CD4-positive, alpha-beta T cell treated with Interleukin-4 for 1 hour (primary cell): ENCODE results near the gene CNTN2.
A peak's percentile ranks its signal among the peaks of the same experiment; 100 is the strongest.

Experiments
- DNase-seq, 2 donors: peaks; one replicate each; pipeline ENCODE4 v3.0.0-alpha.2; 2020 to 2022

CNTN2 gene

DNA sequence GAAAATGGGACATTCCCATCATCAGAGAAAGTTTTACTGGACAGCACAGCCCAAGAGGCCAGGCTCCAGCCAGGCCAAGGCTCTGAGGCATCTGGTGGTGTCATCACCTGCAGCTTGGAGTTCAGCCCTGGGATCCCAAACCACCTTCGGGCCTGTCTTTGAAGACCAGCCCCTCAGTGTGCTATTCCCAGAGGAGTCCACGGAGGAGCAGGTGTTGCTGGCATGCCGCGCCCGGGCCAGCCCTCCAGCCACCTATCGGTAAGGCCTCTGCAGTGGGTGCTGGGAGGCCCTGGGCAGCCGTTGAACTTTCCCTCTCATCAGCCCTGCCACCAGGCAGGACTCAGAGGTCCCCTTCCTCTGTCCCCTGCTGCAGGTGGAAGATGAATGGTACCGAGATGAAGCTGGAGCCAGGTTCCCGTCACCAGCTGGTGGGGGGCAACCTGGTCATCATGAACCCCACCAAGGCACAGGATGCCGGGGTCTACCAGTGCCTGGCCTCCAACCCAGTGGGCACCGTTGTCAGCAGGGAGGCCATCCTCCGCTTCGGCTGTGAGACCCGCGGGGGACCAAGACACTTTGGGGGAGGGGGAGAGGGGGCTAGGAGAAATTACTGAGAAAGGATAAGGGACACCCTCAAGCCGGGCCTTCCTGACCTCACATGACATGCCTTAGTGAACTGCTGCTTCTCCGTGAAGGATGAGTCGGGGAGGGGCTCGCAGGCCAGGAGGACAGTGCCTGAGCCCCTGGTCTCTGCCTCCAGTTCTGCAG is 15.0 kb downstream of the CNTN2 start:
- DNase-seq = no peak

DNA sequence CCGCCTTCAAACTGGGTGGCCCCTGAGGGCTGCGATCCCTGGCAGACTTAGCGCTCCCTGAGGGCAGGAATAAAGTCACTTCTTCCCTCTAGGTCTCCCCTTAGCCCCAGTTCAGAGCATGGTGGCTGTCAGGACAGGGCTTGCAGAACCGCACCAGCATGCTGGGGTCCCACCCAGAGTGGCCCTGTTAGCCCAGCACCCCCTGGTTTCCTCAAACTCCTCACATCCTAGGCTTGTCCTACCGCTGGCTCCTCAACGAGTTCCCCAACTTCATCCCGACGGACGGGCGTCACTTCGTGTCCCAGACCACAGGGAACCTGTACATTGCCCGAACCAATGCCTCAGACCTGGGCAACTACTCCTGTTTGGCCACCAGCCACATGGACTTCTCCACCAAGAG is 15.8 kb downstream of the CNTN2 start:
- DNase-seq = no peak

DNA sequence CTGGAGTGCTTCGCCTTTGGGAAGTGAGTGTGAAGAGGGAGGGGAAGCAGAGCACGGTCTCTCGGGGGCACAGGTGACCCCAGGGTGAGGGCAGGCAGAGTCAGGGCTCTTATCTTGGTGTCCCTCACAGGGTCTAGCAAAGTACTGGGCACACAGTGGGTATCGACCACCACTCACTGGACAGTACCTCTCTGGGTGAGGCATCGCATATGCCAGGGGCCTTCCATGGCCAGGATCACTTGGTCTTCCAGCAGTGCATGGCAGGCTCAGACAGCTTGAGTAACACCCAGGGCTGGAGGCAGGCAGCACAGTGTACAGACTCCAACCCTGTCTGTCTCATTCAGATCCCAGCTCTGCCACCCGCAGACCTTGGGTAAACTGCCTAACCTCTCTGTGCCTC is 16.6 kb downstream of the CNTN2 start:
- no peak for DNase-seq

DNA sequence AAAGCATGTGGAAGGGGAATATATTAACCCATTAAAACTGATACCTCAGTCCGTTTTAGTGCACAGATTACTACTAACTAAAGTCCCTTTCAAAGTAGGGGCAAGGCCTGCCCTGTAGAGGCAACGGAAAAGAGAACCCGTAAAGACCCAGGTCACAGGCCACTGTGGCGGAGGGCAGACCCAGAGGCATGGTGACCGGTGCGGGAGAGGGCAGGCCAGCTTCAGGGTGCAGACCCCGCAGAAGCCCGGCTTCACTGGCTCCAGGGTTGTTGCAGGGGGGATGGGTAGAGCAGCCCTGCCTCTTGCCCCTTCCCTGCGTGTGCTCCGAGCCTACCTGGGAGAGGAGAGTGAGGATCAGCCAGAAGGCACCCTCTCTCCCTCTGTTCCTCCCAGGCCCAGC is 17.7 kb downstream of the CNTN2 start:
- no peak for DNase-seq

DNA sequence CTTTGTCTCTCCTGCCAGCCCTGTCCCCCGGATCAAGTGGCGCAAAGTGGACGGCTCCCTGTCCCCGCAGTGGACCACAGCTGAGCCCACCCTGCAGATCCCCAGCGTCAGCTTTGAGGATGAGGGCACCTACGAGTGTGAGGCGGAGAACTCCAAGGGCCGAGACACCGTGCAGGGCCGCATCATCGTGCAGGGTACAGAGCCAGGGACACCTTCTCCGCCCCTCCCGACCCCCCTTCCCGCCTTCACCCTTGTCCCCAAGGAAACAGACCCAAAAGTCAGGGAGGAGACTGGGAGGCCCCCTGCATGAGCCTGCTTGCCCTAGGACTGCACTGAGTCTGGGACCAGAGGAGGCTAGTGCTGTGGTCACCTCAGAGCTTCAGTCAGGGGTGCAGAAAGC is 18.2 kb downstream of the CNTN2 start:
- no peak for DNase-seq

DNA sequence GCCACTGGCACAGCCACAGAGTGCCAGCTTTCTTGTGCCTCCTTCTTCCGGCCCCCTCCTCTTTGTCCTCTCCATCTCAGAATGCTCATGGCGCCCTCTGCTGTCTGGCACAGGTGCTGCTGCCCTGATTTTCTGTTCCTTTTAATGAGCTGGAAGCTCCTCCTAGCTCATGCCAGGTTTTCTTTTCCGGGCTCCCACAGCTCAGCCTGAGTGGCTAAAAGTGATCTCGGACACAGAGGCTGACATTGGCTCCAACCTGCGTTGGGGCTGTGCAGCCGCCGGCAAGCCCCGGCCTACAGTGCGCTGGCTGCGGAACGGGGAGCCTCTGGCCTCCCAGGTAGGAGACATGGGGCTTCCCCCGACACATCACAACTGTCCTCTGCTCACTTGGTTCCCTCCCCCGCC is 18.7 kb downstream of the CNTN2 start:
- DNase-seq = peak; percentile 61 to 66

DNA sequence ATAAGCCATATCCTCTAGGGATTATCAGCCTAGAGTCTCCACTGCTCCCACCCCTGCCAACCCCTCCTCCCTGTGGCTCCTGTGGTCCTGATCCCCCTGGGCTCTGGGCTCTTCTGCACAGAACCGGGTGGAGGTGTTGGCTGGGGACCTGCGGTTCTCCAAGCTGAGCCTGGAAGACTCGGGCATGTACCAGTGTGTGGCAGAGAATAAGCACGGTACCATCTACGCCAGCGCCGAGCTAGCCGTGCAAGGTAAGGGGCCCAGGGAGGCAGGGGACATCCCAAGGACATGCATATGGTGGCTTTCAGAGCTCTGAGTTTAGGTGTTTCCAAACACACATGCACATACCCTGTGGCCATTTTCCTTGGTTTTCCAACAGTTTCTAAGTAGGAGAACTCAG is 19.3 kb downstream of the CNTN2 start:
- DNase-seq = no peak

DNA sequence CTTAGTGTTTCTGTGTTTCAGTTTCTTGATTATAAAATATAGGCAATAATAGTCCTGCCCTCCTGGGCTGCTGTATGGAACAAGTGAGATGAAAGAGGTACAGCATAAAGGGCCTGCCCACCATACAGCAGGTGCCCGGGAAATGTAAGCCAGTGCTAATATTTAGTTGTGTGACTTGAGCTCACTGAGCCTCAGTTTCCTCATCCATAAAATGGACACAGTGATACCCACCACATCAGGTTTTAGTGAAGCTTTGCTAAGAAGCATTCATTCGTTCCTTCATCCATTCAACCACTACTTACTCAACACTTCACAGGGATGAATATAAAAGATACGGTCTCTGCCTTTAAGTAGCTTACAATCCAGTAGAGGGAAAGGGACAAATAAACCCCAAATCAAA is 19.9 kb downstream of the CNTN2 start:
- DNase-seq = no peak

DNA sequence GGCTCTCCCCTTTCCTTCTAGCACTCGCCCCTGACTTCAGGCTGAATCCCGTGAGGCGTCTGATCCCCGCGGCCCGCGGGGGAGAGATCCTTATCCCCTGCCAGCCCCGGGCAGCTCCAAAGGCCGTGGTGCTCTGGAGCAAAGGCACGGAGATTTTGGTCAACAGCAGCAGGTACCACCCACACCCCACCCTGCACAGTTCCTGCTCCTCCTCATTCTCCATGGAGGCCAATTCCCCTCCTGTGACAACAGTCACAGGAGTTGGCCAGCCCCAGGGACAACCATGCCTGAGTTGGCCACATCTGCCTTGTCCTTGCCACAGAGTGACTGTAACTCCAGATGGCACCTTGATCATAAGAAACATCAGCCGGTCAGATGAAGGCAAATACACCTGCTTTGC is 21.3 kb downstream of the CNTN2 start:
- DNase-seq = no peak

DNA sequence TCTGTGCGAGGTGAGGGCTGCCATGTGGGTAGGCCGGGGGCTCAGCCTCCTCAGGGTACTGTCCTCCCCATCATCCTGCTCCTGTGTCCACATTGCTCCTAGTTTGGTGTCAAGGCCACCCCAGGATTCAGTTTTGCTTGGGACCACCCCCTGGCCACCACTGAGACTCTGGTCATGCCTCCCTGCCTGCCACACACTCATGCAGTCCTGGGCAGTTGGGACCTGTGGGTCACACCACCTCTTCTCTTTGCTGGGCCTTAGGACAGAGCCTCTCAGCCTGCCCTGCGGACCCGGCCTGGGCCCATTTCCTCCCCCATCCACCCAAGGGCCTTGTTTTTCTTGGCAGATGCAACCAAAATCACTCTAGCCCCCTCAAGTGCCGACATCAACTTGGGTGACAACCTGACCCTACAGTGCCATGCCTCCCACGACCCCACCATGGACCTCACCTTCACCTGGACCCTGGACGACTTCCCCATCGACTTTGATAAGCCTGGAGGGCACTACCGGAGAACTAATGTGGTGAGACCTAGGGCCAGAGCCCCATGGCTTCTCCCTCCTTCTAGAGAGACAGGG is 21.8 kb downstream of the CNTN2 start:
- no peak for DNase-seq

DNA sequence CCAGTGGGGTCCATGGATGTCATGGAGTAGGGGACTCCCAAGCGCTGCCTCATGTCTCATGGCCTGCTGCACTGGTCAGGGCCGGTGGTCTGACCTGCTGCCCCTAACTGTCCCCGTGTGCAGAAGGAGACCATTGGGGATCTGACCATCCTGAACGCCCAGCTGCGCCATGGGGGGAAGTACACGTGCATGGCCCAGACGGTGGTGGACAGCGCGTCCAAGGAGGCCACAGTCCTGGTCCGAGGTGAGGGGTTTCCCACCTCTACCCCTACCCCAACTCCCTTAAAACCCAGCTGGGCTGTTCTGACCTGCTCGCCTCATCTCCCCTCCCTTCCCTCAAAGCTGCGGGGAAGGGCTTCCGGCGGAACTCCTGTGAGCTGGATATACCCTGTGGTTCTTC is 22.7 kb downstream of the CNTN2 start:
- DNase-seq = no peak

DNA sequence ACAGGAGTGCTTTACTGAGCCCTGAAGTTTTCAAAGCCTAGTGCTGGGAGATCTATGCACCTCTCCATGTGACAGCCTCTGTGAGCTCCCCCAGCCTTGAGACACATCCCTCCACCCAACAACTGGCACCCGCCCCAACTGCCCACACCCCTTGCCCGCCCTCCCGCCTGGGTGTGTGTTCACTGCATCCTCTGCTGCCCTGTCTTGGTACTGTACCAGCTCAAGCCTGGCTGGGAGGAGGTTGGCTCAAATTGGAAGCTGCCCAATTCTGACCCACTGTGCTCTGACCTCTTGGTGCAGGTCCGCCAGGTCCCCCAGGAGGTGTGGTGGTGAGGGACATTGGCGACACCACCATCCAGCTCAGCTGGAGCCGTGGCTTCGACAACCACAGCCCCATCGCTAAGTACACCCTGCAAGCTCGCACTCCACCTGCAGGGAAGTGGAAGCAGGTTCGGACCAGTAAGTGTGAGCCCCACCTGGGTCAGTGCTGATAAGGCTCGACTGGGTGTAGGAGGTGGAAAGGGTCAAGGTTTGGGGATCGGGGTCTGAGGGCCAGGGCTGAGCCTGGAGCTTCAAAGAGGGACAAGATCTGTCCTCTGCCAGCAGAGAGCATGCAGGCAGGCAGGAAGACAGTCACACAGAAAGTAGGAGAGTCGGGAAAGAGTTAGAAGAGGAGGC is 23.3 kb downstream of the CNTN2 start:
- DNase-seq = no peak

DNA sequence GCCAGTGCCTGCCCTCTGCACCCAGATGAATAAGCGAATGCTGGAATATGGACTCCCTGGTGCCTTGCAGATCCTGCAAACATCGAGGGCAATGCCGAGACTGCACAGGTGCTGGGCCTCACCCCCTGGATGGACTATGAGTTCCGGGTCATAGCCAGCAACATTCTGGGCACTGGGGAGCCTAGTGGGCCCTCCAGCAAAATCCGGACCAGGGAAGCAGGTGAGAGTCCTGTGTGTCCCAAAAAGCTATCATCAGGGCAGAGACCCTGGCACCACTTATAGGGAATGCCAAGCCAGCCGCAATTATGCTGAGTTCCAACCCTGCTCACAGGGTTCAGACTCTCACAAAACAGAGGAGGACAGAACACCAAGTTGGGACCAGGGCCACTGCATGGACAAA is 24.0 kb downstream of the CNTN2 start:
- DNase-seq = no peak

DNA sequence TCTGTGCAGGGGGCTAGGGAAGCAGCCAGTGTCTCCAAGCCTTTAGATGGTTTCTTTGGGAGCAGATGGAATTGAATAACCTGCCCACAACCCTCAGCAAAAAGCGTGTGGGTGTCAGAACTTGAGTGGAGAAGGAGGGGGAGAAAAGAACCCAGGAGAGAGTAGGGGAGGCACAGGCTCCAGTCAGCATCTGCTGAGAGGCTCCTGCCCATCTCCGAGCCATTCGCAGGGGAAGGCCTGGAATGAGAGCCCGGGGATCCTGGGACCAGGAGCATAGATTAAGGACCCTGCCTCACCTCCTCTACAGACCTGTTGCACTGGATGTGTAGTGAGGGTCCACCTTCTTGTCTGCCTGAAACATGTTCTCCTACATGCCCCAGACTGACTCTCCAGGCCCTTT is 25.0 kb downstream of the CNTN2 start:
- DNase-seq = no peak

DNA sequence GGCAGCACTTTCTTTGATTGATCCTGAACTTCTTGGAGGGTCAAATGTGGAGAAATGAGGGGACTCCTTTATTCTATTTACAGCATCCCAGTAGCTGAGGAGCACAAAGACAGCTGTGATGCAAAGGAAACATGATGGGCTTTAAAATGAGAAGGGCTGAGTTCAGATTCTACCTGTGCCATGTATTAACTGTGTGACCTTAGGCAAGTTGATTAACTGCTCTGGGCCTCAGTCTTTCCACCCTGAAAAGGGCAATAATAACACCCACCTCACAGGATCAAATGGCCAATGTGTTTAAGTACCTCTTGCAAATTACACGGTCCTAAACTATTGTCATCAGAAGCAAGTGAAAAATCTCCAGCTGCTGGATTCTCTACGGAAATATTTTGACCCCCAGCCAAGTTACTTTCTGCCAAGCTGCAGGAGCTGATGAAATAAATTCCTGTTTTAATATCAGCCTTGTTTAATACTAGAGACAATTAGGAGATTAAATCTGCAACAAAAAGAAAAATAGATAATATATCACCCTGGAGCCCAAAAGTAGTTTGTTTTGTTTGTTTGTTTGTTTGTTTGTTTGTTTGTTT is 25.5 kb downstream of the CNTN2 start:
- no peak for DNase-seq

DNA sequence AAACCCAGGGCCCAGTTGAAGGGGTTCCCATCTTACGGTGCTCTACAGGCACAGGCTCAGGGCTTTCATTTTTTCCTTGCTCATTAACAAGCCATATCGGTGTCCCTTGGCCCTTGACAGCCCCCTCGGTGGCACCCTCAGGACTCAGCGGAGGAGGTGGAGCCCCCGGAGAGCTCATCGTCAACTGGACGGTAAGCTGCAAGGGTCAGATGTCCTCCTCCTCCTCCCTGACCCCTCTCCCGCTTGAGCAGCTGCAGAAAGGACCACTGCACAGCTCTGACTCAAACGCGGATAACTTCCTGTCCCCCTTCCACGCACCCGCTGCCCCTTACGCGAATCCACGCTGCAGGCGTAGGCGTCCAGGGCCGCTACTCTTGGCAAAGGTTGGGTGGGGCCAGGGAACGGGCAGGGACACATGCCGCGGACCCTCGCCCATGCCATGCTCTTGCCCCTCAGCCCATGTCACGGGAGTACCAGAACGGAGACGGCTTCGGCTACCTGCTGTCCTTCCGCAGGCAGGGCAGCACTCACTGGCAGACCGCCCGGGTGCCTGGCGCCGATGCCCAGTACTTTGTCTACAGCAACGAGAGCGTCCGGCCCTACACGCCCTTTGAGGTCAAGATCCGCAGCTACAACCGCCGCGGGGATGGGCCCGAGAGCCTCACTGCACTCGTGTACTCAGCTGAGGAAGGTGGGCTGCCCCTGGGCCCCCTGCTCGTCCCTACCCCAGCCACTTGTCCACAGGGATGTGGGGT is 26.5 kb downstream of the CNTN2 start:
- no peak for DNase-seq

DNA sequence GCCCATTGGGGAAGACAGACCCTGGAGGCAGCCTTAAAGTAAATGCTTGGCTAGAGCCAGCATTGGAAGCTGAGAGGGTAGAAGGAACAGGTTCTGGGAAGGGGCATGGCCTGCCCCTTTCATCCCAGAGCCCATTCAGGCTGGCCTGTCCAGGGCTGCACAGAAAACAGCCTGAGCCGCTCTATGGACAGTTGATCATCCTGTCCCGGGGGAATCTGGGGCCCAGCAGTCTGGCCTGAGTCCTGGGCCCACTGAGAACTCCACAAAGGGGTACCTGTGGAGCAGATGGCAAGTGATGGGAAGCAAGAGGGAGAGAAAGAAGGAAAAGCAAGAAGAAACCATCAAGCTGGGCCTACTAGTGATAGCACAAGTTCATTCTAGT is 28.0 kb downstream of the CNTN2 start:
- no peak for DNase-seq

DNA sequence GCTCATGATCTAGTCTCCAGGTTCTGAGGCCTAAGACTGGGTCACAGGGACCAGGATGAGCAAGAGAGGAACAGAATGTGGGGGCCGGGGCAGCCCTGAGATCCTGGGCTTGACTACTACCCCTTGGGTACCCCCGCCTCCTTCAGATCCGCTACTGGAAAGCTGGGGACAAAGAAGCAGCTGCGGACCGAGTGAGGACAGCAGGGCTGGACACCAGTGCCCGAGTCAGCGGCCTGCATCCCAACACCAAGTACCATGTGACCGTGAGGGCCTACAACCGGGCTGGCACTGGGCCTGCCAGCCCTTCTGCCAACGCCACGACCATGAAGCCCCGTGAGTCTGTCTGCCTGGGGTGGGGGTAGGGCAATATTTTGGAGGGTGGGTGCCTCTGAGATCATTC is 28.8 kb downstream of the CNTN2 start:
- no peak for DNase-seq

DNA sequence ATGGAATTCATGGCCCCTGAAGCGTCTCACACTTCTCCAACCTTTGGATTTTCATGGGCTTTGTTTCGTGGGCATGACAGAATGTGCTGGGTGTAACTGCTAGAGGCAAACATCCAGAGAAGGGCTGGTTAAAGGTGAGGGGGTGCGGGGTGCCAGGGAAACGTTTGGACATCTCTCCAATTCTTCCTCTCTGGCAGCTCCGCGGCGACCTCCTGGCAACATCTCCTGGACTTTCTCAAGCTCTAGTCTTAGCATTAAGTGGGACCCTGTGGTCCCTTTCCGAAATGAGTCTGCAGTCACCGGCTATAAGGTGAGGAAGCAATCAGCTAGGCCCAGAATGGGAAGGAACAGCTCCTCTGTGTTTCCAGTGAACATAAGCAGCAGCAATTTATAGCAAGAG is 29.3 kb downstream of the CNTN2 start:
- no peak for DNase-seq

DNA sequence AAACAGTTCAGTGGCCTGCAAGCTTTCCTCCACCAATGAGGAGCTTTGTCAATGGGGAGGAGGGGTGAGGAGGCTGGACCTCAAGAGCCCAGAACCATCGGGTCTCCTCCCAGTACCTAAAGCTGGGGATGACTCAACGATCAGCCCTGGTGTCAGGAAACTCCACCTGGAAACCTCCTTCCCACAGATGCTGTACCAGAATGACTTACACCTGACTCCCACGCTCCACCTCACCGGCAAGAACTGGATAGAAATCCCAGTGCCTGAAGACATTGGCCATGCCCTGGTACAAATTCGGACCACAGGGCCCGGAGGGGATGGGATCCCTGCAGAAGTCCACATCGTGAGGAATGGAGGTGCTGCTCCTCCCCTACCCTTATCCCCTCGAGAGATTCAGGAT is 29.9 kb downstream of the CNTN2 start:
- no peak for DNase-seq

DNA sequence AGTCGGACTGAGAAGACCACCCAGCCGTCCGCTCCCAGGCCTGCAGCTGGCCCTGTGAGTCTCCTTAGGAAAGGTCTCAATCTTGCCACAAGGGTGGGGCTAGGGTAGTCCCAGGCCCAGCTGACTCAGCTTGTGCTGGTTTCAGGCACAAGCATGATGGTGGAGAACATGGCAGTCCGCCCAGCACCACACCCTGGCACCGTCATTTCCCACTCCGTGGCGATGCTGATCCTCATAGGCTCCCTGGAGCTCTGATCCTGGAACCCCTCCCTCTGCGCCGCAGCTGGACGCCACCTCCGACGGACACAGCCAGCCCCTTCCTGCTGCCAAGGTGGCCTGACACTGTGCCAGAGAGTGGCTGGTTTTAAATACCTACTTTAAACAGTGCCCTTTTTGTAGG is 30.5 kb downstream of the CNTN2 start:
- DNase-seq = no peak

DNA sequence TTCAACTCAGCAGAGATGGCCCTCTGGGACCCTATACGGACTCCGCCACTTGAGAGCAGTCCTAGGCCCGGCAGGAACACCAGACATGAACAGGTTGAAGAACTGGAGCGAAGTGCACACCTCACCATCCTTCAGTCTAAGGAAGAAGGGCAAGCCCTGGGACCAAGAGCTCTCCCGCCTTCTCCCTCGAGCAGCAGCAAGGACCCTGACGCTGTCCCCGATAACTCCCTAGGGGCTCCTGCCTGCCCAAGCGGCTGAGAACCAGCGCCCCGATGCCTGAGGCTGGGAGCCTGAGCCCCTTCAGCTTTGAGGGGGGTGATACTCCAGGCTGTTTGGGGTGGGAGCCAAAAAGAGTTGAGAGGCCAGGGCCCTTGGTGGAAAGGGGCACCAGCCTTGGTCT is 31.1 kb downstream of the CNTN2 start:
- DNase-seq = no peak

DNA sequence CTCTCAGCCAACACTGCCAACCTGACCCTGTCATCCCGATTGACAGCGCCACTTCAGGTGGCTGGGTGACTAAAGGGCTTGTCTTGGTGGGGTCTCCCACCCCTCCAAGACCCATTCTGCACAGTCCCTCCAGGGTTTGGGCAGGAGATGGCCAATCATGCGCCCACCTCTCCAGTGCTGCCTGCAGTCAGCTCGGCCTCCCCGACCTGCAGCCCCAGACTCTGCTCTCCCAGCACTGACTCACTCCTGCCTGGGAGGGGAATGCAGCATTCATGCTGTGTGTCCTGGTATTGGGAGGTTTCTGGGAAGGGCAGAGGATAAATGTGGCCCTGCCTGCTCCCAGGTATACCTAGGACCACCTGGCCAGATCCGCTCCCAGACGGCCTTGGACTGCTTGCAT is 31.5 kb downstream of the CNTN2 start:
- no peak for DNase-seq
